Fibroblast of upper back skin (primary cell): Measurements from ENCODE around the gene CNST.
A peak's percentile ranks its signal among the peaks of the same experiment; 100 is the strongest.
"Not testable (repeated sequence)": the region's sequence is repeated elsewhere in the genome, so short reads cannot be mapped to it uniquely, and the experiment has no call there.

ENCODE experiments used
- DNase-seq: peaks from one replicate; pipeline ENCODE4 v3.0.0-alpha.2; 2013

Gene CNST

DNA sequence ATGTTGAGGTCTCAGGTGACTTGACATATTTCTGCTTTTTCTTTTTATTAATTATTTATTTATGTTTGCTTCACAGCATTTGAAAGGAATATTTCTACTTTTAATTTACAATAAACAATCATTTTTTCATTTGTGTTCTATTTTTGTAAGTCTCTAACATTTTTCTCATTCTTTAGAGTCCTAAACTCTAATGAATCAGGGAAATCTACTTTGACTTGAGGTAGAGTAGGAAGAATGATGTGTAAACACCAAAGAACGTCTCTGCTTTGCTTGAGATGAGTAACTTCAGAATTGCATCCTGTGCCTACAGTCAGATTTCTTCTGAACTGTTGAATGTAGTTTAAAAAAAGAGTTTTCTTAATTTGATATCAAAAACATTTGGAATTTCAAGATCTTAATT, 65.2 kb downstream of the CNST start:
- peak; percentile 70 for DNase-seq

DNA sequence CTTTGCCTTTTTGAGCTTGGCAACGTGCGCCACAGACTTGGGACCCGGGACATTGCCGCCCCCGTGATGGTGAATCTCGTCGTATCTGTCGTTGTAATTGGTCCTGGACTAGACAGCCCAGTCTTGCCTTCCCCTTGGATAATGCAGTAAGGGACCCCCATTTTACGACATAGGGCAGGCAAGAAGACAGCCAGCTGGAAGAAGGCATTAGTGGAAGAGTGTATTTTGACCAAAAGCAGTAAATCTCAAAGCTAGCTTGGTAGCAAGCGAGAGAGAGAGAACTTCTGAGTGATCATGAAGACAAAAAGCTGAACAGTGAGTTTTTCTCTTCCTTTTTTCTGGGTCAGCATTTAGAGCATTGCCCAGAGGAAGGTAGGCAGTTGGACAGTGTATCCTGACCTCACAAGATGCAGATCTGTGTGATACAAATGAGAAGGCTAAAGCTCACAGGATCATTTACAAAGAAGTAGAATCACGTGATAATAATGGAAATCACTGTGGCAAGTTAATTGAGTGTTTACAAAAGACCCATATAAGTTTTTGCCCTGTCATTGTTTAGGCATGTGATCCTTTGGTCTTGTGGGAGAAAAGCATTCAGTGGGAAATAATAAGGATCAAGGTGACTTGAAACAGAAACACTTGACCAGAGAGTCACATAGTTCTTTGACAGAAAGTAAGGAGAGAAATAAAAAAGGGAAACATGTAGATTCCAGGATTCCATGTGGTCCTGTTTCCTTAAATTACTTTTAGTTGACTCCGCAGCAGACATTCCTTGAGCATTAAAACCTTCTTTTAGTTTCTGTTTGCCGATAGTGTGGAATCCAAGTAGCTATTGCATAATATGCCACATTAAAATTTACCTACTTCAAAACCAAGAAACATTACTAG, 66.3 kb downstream of the CNST start:
- DNase-seq = peak; percentile 89

DNA sequence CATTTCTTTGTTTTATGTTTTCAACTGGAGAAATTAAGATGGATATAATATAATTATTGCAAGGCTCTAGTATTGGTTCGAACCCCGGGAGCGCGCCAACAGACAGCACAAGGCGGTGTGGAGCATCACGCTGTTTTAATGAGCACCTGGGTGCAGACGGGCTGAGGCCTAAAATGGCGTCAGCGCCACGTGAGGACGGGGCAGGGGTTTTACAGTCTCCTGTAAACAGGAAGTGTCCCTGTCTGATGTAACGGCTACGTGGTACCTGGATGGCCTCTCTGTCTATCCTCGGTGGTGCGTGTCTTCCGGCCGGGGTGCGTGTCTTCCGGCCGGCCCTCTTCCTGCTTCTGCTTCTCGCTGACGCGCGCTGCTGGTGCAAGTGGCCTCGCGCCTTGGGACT, 68.4 kb downstream of the CNST start:
- not testable (repeated sequence) for DNase-seq

DNA sequence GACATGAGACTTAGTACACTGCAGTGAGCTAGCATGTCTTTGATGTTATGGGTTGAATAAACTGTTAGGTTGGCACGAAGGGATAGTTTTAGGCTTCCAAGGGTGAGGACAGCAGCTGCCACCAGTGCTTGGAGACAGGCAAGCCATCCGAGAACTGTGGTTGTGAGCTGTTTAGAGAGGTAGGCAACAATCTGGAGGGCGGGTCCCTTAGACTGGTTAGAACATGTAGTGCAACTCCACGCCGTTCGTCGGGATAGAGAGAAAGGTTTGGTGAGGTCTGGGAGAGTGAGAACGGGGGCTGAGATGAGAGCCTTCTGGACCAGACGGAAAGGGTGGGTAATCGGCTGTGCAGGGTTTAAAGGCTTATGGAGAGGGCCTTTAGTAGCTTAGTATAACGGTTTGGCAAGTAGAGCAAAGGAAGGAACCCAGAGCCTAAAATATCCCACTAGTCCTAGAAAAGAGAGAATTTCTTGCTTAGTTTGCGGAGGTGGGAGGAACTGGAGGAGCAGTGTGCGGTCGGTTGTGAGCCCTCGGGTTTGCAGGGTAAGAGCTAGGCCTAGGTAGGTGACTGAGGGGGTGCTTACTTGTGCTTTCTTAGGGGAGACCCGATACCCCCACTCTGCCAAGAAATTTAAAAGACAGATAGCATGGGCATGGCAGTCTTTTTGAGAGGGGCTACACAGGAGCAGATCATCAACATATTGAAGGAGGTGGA, 72.8 kb downstream of the CNST start:
- no peak for DNase-seq

DNA sequence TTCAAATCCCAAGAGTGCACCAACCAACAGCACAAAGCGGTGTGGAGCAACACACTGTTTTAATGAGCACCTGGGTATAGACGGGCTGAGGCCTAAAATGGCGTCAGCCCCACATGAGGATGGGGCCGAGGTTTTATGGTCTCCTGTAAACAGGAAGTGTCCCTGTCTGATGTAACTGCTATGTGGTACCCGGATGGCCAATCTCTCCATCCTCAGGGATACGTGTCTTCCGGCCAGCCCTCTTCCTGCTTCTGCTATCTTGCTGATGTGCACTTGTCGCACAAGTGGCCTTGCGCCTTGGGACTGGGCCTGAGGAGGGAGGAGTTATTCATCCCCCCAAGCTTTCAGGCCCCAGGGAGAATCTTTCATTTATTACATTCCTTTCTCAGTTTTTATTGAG, 73.5 kb downstream of the CNST start:
- no peak for DNase-seq

DNA sequence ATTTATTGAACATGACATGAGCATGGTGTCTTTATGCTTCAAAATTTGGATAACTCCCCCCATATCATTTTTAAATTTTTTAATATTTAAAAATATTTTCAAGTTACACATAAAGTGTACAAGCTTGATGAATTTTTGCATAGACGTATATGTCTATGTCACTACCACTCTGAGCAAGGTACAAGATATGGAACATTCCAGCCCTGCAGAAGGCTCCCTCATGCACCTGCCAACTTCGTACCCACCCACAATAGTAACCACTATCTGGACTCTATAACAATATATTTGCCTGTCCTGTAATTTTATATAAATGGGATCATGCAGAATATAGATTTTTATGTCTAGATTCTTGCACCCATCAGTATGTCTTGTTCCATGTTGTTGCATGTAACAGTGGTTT, 74.5 kb downstream of the CNST start:
- DNase-seq = no peak

DNA sequence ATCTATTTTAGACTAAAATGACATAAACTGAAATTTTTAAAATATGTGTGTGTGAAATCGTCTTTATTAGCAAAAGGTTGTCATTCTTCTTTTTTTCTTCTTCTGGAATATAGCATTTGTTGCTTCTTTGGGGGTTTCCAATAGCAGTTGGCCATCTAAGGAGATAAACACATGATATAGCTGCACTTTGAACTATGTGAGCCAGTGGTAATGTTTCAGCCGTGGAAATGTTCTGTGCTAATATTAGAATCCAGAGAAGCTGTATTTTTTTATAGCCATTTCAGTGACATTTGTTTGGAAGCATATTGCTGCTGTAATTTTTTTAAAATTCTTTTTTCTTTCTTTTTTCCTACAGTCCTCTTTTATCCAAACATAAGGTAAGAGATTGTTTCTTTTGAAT, 75.1 kb downstream of the CNST start:
- no peak for DNase-seq

DNA sequence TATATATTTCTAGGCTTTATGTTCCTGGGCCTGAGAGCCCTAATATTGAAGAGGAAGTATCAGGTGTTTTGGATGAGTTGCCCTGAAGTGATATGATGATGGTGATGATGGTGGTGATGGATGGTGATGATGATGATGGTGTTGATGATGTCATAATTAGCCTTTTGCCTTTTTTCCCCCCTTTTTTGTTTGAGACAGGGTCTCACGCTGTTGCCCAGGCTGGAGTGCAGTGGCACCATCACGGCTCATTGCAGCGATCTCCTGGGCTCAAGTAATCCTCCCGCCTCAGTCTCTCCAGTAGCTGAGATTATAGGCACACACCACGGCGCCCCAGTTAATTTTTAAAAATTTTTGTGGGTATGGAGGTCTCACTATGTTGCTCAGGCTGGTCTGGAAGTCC, 76.5 kb downstream of the CNST start:
- no peak for DNase-seq

DNA sequence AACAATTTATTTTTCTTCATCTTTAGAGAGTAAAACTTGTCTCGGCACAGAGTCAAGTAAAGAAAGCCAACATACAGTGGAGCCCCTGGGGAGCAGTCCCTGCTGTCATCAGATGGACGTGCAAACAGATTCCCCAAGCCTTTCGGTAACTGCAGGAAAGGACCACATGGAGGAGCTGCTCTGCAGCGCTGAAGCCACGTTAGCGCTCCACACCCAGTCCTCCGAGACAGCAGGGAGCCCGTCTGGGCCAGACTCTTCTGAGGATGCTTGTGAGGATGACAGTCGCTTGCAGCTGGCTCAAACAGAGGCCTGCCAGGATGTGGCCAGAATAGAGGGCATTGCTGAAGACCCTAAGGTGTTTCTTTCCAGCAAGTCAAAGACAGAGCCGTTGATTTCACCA, 80.9 kb downstream of the CNST start:
- DNase-seq = peak; percentile 77

DNA sequence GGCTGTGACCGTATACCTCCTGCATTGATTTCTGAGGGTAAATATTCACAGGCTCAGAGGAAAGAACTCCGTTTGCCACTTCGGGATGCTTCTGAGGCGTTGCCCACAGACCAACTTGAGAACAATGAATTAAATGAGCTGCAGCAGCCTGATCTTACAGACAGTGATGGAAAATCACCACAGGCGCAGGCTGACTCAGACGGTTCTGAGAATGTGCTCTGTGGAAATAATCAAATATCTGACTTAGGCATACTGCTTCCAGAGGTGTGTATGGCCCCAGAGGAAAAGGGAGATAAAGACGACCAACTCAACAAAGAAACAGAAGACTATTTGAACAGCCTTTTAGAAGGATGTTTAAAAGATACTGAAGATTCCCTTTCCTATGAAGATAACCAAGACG, 81.3 kb downstream of the CNST start:
- DNase-seq = peak; percentile 41

DNA sequence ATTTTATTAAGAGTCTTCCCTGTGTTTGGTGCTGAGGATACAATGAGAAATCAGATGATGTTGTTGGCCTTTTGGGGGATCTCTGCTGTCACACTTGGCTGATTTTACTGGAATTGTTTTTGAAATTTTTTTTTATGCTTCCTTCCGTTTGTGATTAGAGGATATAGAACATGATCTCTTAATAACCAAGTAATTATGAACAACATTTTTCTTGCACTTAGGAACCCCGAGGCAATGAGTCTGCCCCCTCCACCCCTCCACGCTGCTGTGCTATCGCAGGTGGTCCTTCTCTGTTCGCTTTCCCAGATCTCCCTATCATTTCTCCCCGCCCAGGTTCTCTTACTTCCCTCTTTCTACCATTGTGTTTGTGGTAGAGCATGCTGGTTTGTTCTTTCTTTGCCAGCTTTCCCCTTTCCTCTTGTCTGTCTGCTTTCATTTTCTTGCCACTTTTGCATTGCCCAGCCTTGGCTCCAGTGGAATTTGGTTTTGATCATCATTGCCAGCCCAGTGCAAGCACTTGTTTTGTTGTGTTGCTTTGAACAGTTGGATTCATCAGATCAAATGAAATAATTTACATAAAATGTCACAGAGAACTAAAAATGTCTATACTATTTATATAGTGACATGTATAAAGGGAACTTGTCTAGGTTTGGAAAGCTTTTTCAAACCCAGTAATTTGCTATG, 84.9 kb downstream of the CNST start:
- no peak for DNase-seq

DNA sequence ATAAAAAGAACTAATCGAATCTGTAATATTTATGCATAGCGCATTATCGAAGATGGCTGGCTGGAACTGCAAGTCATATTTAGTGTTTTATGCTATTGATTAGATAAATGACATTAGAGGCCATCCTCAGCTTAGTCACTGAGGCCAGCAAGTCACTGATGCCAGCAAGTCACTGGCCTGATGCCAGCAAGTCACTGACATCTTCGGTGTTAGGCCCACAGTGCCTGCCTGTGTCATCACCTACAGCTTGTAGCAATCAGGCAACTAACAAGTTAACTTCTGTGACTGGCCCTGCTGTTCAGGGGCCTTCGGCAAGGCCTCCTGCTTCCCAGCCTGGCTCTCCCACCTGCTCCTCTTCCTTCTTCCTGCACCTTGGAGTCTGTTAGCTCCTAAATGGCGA, 92.3 kb downstream of the CNST start:
- DNase-seq = no peak

DNA sequence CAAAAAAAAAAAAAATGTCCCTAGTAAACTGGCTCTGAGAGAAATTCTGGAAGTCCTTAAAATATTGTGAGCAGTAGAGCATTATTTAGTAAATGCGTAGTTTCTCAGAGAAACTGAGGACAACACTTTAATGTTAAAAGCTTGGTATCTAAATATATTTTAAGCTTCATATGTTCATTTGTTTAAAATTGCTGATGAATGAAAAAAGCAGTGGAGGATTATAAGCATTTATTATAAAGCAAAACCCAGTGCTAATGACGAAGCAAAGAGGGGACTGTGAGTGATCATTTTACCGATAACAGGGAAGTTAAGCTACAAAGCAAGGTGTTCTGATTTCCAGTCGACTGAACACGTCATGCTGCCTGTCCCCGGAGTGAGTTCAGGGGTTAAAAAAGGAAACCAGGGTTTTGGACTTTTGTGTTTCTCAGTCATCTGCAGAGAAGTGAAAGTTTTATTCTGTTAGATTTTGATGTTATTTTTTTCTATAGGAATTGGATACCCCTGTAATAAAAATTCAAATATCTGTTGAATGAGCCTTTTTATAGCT, 93.4 kb downstream of the CNST start:
- DNase-seq = no peak

DNA sequence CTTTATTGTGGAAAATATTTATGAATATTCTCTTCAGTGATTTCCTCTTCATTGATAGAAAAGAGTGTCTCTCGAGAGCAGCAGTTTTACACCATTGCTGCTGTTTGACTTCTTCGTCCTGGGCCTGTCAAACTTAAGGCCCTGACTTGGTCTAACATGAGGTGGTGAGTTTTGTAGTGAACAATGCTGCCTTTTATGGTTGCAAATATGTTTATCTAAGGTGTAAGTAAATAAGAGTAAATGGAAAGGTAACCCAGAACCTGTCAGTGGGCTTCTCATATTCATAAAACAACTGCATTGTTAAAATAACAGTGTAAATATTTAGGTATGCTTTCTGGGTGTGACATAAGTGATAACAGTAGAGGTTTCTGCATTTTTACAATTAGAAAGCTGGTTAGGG, 95.2 kb downstream of the CNST start:
- no peak for DNase-seq

DNA sequence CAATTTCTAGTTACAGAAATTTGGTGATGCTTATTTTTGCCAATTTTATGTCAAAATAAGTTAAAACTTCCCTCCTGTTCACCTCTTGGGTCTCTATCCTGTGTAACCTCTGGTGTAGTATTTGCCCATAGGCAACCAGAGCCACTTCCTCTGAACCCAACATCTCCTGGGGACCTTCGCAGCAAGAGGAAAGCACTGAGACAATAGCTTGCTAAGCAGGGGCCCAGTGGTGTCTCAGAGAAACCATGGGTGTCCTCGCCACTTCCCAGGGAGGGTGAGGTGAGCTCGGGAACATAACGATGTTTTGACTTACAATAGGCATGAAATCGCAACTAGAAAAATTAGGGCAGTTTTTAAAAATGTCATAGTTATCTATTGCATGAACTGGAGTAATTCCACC, 101.5 kb downstream of the CNST start:
- DNase-seq = no peak

DNA sequence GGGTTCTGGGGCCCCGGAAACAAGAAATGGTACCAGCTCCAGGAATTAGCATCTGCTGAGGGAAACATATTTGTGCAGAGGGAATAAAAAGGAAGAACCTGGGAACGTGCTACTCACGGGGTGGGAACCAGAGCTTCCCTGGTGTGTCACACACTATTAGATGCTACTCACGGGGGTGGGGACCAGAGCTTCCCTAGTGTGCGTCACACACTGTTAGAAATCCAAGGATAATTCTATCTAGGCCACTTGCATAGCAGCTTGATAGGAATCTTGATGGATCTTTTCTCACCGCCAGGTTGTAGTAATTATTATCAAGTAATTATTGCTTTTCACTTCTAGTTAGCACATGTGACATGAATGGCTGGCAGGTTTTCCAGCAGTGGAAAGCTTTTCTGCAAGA, 103.4 kb downstream of the CNST start:
- no peak for DNase-seq

DNA sequence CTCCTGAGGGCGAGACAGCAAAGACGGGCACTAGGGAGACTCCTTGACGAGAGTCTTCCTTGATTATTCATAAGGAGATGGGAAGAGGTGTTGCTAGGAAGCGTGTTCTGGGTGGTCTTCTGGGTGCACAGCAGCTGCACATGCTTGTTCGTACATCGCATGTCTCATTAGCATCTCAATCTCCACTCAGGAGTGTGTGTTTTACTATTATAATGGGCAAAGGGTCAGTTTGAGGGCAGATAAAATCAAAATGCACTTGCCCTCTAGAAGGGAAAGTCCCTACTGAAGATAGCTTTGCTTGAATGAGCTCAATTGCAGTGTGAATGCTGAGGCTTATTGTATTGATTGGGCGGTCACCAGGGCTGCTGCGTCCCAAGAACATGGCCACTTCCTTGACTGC, 107.8 kb downstream of the CNST start:
- no peak for DNase-seq

DNA sequence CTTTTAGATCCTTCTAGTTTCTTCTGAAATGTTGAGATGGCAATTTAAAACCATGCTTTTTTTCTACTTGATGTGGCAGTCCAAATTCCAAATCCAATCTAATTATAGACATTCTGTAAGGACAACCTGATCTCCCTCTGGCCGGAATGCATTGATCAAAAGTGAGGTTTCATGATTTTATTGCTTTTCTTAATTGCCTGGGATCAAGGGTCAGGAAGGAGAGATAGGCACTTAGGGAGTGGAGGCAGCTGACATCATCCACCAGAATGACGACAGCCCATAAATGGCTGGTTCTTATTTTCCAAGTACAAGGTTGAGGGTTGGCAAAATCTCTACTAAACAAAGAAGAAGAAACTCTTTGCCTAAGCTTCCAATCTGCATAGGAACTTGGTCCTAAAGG, 111.6 kb downstream of the CNST start:
- no peak for DNase-seq

DNA sequence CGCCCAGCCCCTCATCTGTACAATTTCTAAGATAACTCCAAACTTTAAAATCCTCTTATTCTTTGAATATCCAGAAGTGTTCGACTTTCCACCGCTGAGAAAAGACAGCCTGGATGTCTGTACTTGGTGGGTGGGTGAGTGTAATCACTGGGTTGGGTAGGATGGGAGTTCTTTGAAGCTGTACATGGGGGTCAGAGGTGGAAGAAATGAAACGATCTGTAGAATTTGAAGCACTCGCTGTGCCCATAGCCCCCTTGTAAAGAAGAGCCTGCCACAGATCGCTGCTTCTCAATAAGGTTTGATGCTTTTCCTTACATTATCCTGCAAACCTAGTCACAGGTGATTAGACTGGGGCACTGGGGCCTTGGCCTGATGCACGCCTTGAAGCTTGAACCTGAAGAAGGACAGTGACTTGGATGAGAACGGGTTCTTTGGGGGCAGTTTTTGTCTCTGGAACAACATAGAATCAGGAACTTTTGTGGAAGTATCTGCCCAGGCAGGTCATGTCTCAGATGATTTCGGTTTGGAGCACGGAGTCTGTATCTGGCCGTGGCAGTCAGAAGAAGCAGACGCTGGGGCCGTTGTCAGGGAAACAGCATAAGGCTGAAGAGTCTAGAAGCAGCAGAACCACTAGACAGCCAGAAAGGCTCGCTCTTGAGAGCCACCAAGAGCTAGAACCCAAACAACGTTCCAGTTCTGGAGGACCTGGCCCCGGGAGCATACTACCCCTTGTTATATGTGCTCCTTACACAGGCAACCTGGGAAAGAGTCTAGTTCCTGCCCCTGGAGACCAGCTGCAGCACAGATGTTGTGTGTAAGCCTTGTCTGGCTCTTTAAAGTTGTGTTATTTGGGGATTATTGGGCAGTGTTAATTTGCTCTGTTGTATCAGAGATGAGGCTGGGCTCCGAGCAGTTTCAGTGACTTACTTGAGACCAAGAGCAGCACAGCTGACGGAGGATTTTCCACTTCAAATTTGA, 112.8 kb downstream of the CNST start:
- peak; percentile 10 for DNase-seq

DNA sequence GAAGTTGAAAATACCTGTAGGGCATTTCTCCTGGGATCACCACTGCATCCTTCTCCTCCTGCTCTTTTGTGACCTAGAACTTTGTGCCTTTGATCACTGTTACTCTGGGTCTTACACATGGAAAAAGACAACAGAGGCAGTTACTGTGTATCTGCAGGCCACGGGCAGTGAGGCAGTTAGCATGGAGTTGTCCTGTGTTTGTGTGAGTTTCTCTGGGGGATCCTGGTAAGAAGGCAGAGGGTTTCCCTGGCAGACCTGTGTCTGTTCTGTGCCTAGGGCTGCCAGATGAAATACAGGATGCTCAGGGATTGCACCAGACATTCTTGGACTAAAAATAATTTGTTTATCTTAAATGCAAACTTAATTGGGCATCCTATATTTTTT, 113.5 kb downstream of the CNST start:
- DNase-seq = no peak

DNA sequence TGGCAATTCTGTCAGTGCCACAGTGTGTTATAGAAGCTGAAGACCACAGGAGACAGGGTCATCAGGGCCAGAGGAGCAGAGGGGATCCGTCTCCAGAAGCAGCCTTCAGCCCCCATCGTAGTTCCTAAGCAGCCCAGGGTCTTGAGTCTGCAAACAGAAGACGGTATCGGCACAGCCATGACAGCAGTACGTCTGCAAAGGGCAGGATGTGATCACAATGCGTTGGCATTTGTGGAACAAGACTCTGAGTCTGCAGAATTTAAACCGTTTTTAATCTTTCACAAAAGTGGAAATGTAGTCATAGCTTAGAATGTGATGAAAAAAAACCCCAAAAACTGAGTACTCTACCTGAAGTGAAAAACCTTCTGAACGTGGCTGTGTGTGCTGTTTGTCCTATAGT, 113.9 kb downstream of the CNST start:
- DNase-seq = peak; percentile 14

DNA sequence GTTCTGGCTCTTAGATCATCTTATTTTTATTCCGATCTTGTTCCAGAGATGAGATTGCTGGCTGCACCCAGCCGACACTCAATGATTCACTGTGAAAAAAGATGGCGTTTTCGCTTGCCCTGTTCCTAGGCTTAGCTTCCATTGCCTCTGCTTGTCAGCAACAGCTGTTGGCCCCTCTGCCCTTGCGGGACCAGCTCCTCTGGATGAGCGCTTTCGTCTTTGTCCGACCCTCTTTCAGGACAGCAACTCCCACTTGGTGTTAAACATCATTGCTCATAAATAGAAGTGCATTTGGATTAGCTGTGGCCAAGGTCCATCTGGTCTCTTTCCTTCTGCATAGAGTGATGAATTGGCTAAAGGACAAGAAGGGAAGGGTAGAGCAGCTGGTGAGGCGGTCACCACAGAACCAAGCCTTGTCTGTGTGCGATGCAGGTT, 114.5 kb downstream of the CNST start:
- DNase-seq = no peak
